Measurements from ENCODE around the gene TBX5.

DNA sequence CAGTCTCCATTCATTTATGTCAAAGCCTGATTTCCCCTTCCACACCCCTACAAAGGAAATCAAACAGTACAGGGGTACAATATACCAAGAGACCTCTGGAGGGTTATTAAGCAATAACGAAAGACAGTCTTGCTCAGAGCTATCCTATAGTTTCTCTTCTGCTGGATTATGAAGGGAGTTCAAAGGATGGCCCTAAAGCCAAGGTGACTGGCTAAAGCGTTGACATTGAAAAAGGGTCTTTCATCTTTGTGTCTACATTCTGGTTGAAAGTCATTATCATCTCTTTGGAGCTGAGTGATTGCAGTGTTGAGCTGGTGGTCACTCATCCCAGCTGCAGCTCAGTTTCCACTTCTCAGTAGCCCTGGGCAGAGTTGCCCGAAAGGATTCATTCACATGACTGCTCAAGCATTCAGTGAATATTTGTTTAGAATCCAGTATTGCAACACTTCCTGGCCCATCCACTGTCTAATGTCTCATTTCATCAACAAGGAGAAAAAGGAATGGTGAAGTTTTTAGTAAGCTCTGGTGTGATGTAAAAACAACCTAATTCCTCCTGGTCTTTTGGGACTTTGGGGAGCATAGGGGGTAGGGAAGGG lies 19.2 kb upstream of the TBX5 start:
- TF ChIP-seq, protein P1, sequence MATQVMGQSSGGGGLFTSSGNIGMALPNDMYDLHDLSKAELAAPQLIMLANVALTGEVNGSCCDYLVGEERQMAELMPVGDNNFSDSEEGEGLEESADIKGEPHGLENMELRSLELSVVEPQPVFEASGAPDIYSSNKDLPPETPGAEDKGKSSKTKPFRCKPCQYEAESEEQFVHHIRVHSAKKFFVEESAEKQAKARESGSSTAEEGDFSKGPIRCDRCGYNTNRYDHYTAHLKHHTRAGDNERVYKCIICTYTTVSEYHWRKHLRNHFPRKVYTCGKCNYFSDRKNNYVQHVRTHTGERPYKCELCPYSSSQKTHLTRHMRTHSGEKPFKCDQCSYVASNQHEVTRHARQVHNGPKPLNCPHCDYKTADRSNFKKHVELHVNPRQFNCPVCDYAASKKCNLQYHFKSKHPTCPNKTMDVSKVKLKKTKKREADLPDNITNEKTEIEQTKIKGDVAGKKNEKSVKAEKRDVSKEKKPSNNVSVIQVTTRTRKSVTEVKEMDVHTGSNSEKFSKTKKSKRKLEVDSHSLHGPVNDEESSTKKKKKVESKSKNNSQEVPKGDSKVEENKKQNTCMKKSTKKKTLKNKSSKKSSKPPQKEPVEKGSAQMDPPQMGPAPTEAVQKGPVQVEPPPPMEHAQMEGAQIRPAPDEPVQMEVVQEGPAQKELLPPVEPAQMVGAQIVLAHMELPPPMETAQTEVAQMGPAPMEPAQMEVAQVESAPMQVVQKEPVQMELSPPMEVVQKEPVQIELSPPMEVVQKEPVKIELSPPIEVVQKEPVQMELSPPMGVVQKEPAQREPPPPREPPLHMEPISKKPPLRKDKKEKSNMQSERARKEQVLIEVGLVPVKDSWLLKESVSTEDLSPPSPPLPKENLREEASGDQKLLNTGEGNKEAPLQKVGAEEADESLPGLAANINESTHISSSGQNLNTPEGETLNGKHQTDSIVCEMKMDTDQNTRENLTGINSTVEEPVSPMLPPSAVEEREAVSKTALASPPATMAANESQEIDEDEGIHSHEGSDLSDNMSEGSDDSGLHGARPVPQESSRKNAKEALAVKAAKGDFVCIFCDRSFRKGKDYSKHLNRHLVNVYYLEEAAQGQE (IDR thresholded peaks at IDR 0.05; ENCODE audit: low read depth) = no peak
- TF ChIP-seq EGR1 (IDR thresholded peaks at IDR 0.05) (no peak), RAD21 (IDR thresholded peaks at IDR 0.05; ENCODE audit: low read depth) (no peak), FOXM1 (IDR thresholded peaks at IDR 0.05; ENCODE audit: borderline replicate concordance, low read depth) (no peak), EP300 (IDR thresholded peaks at IDR 0.05; ENCODE audit: borderline replicate concordance) (no peak), TCF12 (IDR thresholded peaks at IDR 0.05; ENCODE audit: low read depth) (no peak)
